Effector memory CD4-positive, alpha-beta T cell (primary cell): ENCODE data around the gene C22orf23.
"Not testable (repeated sequence)": the region's sequence is repeated elsewhere in the genome, so short reads cannot be mapped to it uniquely, and the experiment has no call there.

ENCODE experiments used
- DNase-seq, 3 donors: peaks; one replicate each; pipeline ENCODE4 v3.0.0-alpha.2; 2020
- H3K27ac ChIP-seq: 2 replicates; pipeline ENCODE4 v1.7.0; 2013; ENCODE audit warnings: mild to moderate bottlenecking, low read length, moderate library complexity; ENCODE audit not compliant: insufficient read depth, poor library complexity, severe bottlenecking
- H3K27me3 ChIP-seq: replicated peaks from 2 replicates; pipeline ENCODE4 v1.7.0; 2013; ENCODE audit warnings: mild to moderate bottlenecking, low read length; ENCODE audit not compliant: insufficient read depth, control insufficient read depth, poor library complexity, severe bottlenecking
- H3K36me3 ChIP-seq: 2 replicates; pipeline ENCODE4 v1.7.0; 2013; ENCODE audit warnings: mild to moderate bottlenecking, low read length, moderate library complexity; ENCODE audit not compliant: control insufficient read depth, insufficient read depth
- H3K4me1 ChIP-seq: 2 replicates; pipeline ENCODE4 v1.7.0; 2013; ENCODE audit warnings: low read length, mild to moderate bottlenecking; ENCODE audit not compliant: control insufficient read depth, insufficient read depth, poor library complexity, severe bottlenecking
- H3K4me3 ChIP-seq: 2 replicates; pipeline ENCODE4 v1.7.0; 2013; ENCODE audit warnings: low read length, low read depth, mild to moderate bottlenecking; ENCODE audit not compliant: insufficient read depth, poor library complexity, severe bottlenecking
- H3K9me3 ChIP-seq: 2 replicates; pipeline ENCODE4 v1.7.0; 2013; ENCODE audit warnings: mild to moderate bottlenecking, low read length, moderate library complexity; ENCODE audit not compliant: control insufficient read depth

Gene C22orf23

DNA sequence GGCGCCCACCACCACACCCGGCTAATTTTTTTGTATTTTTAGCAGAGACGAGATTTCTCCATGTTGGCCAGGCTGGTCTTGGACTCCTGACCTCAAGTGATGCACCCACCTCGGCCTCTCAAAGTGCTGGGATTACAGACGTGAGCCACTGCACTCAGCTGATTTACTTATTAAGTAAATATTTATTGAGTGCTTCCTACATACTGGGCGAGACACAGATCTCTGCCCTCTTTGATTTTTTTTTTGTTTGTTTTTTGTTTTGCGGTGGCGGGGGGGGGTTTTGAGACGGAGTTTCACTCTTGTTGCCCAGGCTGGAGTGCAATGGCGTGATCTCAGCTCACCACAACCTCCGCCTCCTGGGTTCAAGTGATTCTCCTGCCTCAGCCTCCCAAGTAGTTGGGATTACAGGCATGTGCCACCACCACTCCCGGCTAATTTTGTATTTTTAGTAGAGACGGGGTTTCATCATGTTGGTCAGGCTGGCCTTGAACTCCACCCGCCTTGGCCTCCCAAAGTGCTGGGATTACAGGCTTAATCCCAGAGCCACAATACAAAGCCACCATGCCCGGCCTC lies 2.5 kb upstream of the C22orf23 start:
- peaks cover 35% of the 10 kb centered on the region for H3K36me3 ChIP-seq
- not testable (repeated sequence) for H3K27me3 ChIP-seq, H3K4me3 ChIP-seq

DNA sequence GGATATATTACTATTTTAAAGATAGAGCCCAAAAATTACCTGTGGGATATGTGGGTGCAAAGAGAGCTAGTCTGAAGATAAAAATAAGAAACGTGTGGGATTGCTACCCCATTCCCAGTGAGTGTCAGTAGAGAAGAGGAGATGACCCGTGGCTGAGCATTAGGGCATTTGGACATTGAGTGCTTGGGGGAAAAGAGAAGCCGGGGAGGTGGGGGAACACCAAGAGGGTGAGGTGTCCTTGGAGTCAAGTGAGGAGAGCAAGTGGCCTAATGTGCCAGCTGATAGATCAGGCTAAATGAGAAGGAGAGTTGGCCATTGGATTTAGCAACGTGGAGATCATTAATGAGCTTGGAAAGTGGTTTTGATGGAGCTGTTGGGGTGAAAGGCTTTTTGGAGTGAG lies 1.3 kb upstream of the C22orf23 start:
- Histone ChIP-seq H3K36me3 (peaks cover 27% of the 10 kb centered on the region), H3K27me3 (peaks cover 3% of the 10 kb centered on the region), H3K9me3 (no peaks in the 10 kb centered on the region), H3K4me1 (peaks cover 13% of the 10 kb centered on the region), H3K27ac (no peak overlapping the region), H3K4me3 (no peak overlapping the region)
- no peak for DNase-seq

More for the DNA sequence above, 2.5 kb upstream of the C22orf23 start:
- not testable (repeated sequence) for DNase-seq, H3K27ac ChIP-seq, H3K9me3 ChIP-seq
- peaks cover 13% of the 10 kb centered on the region for H3K4me1 ChIP-seq

GRCh38 chr22:37953062-37953436 lies 352 bp downstream of the C22orf23 start:
- Histone ChIP-seq H3K36me3 (peaks cover 13% of the 10 kb centered on the region), H3K4me1 (peaks cover 13% of the 10 kb centered on the region), H3K9me3 (no peaks in the 10 kb centered on the region), H3K27ac (no peak overlapping the region), H3K27me3 (peaks cover 3% of the 10 kb centered on the region), H3K4me3 (peak overlapping the region; percentile 91)
- no peak for DNase-seq

- not testable (repeated sequence) for H3K9me3 ChIP-seq, DNase-seq, H3K27me3 ChIP-seq, H3K27ac ChIP-seq
- peaks cover 13% of the 10 kb centered on the region for H3K4me1 ChIP-seq
- H3K36me3 ChIP-seq = peaks cover 10% of the 10 kb centered on the region
- peak overlapping the region; percentile 91 for H3K4me3 ChIP-seq
These were observed 772 bp downstream of the C22orf23 start for GRCh38 chr22:37952629-37953028.

DNA sequence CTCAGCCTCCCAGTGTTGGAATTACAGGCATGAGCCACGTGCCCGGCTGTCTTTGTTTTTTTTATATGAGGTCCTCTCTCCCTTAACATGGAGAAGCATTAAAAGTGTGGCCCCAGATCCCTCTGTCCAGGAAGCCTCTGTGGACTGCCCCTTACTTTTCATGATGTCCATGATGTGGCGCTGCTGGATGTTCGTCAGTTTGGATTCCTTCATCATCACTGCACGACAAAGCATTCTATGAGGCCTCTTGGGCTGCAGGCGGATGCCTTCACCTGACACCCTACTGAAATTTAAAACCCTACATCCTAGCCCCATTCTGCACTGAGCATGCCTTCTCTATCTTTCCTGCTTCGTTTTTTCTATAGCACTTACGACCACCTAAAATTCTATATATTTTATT lies 2.1 kb downstream of the C22orf23 start:
- H3K36me3 ChIP-seq = no peaks in the 10 kb centered on the region
- H3K27me3 ChIP-seq = peaks cover 3% of the 10 kb centered on the region
- no peak for DNase-seq
- peaks cover 13% of the 10 kb centered on the region for H3K4me1 ChIP-seq
- no peak overlapping the region for H3K4me3 ChIP-seq
- H3K9me3 ChIP-seq = no peaks in the 10 kb centered on the region
- H3K27ac ChIP-seq = no peak overlapping the region

- H3K4me1 ChIP-seq, DNase-seq, H3K27me3 ChIP-seq, H3K4me3 ChIP-seq, H3K36me3 ChIP-seq, H3K9me3 ChIP-seq, H3K27ac ChIP-seq: not testable (repeated sequence)
These were observed 6.1 kb downstream of the C22orf23 start for GRCh38 chr22:37947142-37947795.

- H3K36me3 ChIP-seq, H3K4me3 ChIP-seq, H3K9me3 ChIP-seq, H3K4me1 ChIP-seq, H3K27me3 ChIP-seq, DNase-seq, H3K27ac ChIP-seq: not testable (repeated sequence)
These were observed 9.0 kb downstream of the C22orf23 start for GRCh38 chr22:37944423-37944822.

GRCh38 chr22:37943825-37944198 lies 9.6 kb downstream of the C22orf23 start:
- no peak overlapping the region for H3K4me3 ChIP-seq
- no peaks in the 10 kb centered on the region for H3K27me3 ChIP-seq
- peaks cover 6% of the 10 kb centered on the region for H3K36me3 ChIP-seq
- H3K9me3 ChIP-seq = no peaks in the 10 kb centered on the region
- H3K27ac ChIP-seq = no peak overlapping the region
- no peak for DNase-seq
- H3K4me1 ChIP-seq = no peaks in the 10 kb centered on the region

DNA sequence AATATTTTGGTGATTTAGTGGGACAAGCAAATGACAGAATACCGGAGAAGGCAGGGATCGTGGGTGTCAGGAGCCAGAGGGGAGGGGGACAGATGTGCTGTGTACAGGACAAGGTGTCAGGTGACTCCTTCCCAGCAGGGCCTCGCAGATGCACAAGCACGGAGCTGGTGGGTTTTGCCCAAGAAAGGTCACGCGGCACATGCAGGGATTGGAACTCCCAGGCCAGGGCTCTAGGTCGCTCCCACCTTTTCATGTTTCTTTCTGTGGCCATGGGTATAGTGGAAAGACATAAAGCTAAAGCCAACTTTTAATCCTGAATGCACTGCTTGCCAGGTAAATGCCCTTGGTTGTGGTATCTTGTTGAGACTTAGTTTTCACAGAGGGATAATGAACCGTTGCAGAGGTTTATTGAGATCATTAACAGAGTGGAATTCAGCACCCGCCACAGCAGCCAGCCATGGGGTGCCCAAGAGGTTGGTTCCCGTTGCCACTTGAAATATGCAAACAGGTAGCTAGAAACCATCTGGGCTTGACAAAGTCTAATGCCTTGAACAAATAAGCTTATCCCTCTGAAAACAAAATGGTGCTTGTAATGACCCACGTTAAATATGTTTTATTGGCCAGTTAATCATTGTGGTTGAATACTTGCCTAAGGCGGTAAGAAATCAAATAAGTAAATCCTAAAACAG lies 10.1 kb downstream of the C22orf23 start:
- no peak overlapping the region for H3K4me3 ChIP-seq
- no peak overlapping the region for H3K27ac ChIP-seq
- H3K9me3 ChIP-seq = no peaks in the 10 kb centered on the region
- DNase-seq = no peak
- H3K36me3 ChIP-seq = peaks cover 6% of the 10 kb centered on the region
- H3K4me1 ChIP-seq = no peaks in the 10 kb centered on the region
- no peaks in the 10 kb centered on the region for H3K27me3 ChIP-seq

GRCh38 chr22:37942133-37942532 lies 11.3 kb downstream of the C22orf23 start:
- H3K4me1 ChIP-seq = no peaks in the 10 kb centered on the region
- no peak overlapping the region for H3K27ac ChIP-seq
- no peaks in the 10 kb centered on the region for H3K9me3 ChIP-seq
- H3K4me3 ChIP-seq = no peak overlapping the region
- no peak for DNase-seq
- no peaks in the 10 kb centered on the region for H3K27me3 ChIP-seq
- H3K36me3 ChIP-seq = peaks cover 6% of the 10 kb centered on the region
